ENCODE results near the gene GOLM1.

DNA sequence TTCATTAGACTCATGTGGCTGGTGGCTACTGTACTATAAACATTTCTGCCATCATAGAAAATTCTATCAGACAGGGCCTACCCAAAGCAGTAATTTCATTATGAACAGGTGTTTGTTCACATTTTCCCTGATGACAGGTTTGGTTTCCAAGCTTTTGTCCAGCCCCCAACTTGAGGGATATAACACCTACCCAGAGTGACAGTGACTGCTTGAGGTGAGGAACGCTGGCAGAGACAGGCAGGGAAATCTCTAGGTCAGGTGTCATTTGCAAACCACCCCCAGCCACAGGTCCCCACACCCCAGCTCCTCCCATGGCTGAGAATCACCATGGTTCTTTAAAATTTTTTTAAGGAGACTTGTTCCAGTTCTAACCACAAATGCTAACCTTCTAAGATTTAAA lies 25.5 kb downstream of the GOLM1 start:
- TF ChIP-seq, protein P1, sequence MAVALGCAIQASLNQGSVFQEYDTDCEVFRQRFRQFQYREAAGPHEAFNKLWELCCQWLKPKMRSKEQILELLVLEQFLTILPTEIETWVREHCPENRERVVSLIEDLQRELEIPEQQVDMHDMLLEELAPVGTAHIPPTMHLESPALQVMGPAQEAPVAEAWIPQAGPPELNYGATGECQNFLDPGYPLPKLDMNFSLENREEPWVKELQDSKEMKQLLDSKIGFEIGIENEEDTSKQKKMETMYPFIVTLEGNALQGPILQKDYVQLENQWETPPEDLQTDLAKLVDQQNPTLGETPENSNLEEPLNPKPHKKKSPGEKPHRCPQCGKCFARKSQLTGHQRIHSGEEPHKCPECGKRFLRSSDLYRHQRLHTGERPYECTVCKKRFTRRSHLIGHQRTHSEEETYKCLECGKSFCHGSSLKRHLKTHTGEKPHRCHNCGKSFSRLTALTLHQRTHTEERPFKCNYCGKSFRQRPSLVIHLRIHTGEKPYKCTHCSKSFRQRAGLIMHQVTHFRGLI (tag by site-specific recombination; IDR thresholded peaks at IDR 0.05) = no peak
- TF ChIP-seq, protein P2, sequence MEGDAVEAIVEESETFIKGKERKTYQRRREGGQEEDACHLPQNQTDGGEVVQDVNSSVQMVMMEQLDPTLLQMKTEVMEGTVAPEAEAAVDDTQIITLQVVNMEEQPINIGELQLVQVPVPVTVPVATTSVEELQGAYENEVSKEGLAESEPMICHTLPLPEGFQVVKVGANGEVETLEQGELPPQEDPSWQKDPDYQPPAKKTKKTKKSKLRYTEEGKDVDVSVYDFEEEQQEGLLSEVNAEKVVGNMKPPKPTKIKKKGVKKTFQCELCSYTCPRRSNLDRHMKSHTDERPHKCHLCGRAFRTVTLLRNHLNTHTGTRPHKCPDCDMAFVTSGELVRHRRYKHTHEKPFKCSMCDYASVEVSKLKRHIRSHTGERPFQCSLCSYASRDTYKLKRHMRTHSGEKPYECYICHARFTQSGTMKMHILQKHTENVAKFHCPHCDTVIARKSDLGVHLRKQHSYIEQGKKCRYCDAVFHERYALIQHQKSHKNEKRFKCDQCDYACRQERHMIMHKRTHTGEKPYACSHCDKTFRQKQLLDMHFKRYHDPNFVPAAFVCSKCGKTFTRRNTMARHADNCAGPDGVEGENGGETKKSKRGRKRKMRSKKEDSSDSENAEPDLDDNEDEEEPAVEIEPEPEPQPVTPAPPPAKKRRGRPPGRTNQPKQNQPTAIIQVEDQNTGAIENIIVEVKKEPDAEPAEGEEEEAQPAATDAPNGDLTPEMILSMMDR (tag by site-specific recombination; IDR thresholded peaks at IDR 0.05) = no peak
- TF ChIP-seq ZNF23 (tag by site-specific recombination; IDR thresholded peaks at IDR 0.05; ENCODE audit: borderline replicate concordance) (no peak), ZNF157 (tag by site-specific recombination; IDR thresholded peaks at IDR 0.05) (no peak), ZBTB48 (tag by site-specific recombination; IDR thresholded peaks at IDR 0.05) (no peak), ZNF776 (tag by site-specific recombination; IDR thresholded peaks at IDR 0.05; ENCODE audit: borderline replicate concordance) (no peak), TCF7L2 (IDR thresholded peaks at IDR 0.05; ENCODE audit: borderline replicate concordance, low read depth, low read length) (no peak), SP7 (tag by site-specific recombination; IDR thresholded peaks at IDR 0.05) (no peak)

Data from HEK293 (cell line).